ENCODE results near the gene OTULIN.

OTULIN gene

DNA sequence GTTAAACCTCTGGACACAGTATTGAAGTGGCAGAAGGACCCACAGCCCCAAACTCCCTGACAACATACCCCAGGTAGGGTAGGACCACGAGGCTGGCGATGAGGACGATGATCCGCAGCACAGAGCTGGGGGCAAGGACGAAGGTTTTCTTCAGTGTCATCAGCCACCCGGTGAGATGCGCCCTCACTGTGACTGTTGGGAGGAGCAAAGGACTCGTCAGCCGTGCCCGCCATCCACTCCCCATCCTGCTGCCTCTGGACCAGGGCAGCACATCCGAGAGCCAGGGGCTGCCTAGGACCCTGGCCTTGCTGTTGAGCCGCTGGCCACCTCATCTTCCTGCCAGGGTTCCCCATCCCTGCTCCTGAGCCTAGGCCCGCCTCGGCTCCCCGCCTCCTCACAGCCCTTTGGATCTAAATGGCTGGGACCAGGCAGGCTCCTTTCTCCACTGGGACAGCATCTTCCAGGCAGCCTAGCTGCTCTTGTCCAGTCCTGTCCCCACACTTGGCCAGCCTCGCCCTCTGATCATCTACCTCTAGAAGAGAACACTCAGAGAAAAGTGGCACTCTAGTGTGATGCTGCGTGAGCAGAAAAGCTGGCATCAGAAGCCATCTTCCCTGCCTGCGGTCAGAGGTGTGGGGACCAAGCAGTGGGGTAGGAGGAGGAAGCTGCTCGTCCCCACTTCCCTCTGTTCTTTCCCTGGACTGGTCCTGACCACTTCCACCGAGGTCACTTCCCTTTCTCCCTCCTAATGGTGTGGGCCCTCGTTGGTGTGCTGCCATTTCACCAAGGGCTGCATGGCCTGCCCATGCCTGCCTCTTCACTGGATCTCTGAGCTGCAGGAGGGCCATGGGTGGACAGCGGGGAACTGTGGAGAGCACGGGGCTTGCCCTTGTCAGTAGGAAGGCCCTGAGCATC lies 49.2 kb downstream of the OTULIN start:
- DNase-seq (ENCODE audit: low read depth): no peak
- no peak overlapping the region for H3K4me3 ChIP-seq (ENCODE audit: low read depth, low read length)
- no peak for TF ChIP-seq MYC (IDR thresholded peaks at IDR 0.05; ENCODE audit: low read depth, low read length)
- TF ChIP-seq, protein P1, sequence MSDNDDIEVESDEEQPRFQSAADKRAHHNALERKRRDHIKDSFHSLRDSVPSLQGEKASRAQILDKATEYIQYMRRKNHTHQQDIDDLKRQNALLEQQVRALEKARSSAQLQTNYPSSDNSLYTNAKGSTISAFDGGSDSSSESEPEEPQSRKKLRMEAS (IDR thresholded peaks at IDR 0.05; ENCODE audit: low read depth, low read length): no peak

DNA sequence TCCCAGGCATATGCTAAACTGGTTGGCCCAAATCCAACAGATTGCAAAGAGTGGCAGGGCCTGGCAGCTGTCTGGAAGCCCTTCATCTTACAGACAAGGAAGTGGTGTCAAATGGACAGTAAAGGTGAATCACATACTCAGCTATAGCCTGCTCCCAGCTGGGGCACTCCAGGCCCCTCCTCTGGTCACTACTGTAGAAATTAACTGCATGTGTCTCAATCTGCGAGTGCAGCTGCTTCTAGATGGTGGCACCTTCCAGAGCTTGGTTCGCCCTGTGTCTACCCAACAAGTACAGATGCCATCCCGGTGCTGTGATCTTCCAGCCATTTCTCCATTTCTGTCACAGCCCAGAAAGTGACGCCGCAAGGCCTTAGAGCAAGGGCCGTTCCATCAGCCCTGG lies 50.2 kb downstream of the OTULIN start:
- no peak for DNase-seq (ENCODE audit: low read depth)

DNA sequence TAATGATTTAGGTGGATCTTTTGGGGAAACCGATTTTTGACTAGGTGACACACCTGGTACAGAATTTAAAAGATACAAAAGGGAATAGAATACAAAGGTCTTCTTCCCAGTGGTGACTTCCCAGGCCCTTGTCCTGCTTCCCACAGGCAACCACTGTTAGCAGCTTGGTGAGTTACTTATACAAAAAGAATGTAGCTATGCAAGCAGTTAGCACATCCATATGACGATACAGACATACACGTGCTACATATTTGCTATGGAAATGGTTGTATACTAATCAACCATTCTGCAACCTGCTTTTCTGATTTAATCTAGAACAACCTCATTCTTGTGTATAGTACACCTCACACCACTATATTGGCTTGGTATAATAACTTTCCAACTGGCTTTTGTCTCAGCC lies 51.0 kb downstream of the OTULIN start:
- DNase-seq (ENCODE audit: low read depth): no peak
- TF ChIP-seq, protein P1 (IDR thresholded peaks at IDR 0.05; ENCODE audit: low read depth, low read length): no peak
- TF ChIP-seq, protein P2, sequence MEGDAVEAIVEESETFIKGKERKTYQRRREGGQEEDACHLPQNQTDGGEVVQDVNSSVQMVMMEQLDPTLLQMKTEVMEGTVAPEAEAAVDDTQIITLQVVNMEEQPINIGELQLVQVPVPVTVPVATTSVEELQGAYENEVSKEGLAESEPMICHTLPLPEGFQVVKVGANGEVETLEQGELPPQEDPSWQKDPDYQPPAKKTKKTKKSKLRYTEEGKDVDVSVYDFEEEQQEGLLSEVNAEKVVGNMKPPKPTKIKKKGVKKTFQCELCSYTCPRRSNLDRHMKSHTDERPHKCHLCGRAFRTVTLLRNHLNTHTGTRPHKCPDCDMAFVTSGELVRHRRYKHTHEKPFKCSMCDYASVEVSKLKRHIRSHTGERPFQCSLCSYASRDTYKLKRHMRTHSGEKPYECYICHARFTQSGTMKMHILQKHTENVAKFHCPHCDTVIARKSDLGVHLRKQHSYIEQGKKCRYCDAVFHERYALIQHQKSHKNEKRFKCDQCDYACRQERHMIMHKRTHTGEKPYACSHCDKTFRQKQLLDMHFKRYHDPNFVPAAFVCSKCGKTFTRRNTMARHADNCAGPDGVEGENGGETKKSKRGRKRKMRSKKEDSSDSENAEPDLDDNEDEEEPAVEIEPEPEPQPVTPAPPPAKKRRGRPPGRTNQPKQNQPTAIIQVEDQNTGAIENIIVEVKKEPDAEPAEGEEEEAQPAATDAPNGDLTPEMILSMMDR (IDR thresholded peaks at IDR 0.05; ENCODE audit: low read depth, low read length): no peak
- TF ChIP-seq MYC (IDR thresholded peaks at IDR 0.05; ENCODE audit: low read depth, low read length) (no peak), POLR2A (IDR thresholded peaks at IDR 0.05; ENCODE audit: extremely low read depth, insufficient read length) (no peak)
- H3K4me3 ChIP-seq (ENCODE audit: low read depth, low read length): no peak overlapping the region

More for the DNA sequence above, 50.2 kb downstream of the OTULIN start:
- no peak for TF ChIP-seq POLR2A (IDR thresholded peaks at IDR 0.05; ENCODE audit: extremely low read depth, insufficient read length)
- no peak for TF ChIP-seq MYC (IDR thresholded peaks at IDR 0.05; ENCODE audit: low read depth, low read length)
- TF ChIP-seq, protein P2 (IDR thresholded peaks at IDR 0.05; ENCODE audit: low read depth, low read length): no peak
- TF ChIP-seq, protein P1 (IDR thresholded peaks at IDR 0.05; ENCODE audit: low read depth, low read length): no peak
- H3K4me3 ChIP-seq (ENCODE audit: low read depth, low read length): no peak overlapping the region

DNA sequence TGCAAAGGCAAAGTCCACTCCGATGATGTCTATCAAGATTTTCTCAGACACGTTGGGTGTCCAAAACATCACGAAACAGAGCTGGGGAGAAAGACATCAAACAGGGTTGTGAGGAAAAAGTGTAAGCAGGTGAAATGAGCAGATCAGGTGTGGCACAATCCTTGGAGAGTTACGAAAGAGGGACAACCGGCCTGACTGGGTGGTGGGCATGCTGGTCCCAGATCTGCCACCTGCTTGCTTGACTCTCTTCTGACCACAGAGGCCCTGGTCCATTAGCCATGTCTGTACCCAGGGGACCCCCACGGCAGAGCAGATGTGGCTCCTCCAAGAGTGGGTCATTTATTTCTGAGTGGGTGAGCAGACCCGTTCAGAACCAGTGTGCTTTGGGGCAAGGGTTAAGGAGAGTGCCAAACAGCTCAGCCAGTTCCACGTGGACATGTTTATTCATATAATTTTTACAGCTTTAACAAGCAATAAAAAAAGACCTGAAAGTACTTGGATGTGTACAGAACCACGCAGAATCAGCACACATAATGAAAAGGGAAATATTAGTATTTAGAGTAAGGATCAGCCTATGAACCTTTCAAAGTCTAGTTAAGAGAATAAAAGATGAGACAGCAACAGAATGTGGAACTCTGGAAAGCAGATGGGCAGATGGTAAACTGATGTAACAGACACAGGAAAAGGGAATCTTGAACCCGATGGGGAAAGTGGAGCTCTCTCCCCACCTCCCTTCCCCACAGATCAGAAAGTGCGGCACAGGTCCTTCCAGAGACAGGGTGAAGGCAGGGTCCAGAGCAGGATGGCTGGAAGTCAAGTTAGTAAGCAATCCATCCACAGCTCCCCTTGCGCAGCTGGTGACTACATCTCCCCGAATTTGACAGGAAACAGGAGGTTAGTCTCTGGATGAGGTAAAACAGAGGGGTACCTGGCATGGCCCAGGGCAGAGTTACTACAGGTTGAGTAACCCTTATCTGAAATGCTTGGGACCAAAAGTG lies 52.5 kb downstream of the OTULIN start:
- TF ChIP-seq MYC (IDR thresholded peaks at IDR 0.05; ENCODE audit: low read depth, low read length) (no peak), POLR2A (IDR thresholded peaks at IDR 0.05; ENCODE audit: extremely low read depth, insufficient read length) (no peak)
- TF ChIP-seq, protein P2 (IDR thresholded peaks at IDR 0.05; ENCODE audit: low read depth, low read length): no peak
- TF ChIP-seq, protein P1 (IDR thresholded peaks at IDR 0.05; ENCODE audit: low read depth, low read length): no peak
- H3K4me3 ChIP-seq (ENCODE audit: low read depth, low read length): no peak overlapping the region

DNA sequence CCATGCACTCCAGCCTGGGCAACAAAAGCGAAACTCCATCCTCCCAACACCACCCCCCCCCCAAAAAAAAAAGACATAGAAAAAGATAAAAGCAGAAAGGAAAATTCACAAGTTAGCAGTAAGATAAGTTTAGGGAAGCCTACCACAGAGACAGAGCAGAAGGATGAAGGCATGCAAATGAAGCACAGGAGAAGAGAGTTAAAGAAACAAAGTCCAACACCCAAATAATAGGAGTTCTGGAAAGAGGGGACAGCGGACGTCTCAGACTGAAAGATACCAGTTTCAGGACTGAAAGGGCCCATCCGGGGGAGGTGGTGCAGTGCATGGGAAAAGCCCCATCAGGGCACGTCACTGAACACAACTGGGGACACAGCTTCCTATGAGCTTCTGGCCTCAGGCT lies 54.3 kb downstream of the OTULIN start:
- H3K4me3 ChIP-seq (ENCODE audit: low read depth, low read length): no peak overlapping the region
- TF ChIP-seq POLR2A (IDR thresholded peaks at IDR 0.05; ENCODE audit: extremely low read depth, insufficient read length) (no peak), MYC (IDR thresholded peaks at IDR 0.05; ENCODE audit: low read depth, low read length) (no peak)
- TF ChIP-seq, protein P2 (IDR thresholded peaks at IDR 0.05; ENCODE audit: low read depth, low read length): no peak
- TF ChIP-seq, protein P1 (IDR thresholded peaks at IDR 0.05; ENCODE audit: low read depth, low read length): no peak
- no peak for DNase-seq (ENCODE audit: low read depth)

More for the DNA sequence above, 52.5 kb downstream of the OTULIN start:
- no peak for DNase-seq (ENCODE audit: low read depth)
